ENCODE measurements around the gene PCDH1. TPM values are rescaled to one million over a fixed set of nuclear protein-coding genes. Genes with fewer than 3 reads are reported as not detected.

Gene PCDH1
- total RNA-seq, 1 donor from 2014 or later, result 6.3 TPM

DNA sequence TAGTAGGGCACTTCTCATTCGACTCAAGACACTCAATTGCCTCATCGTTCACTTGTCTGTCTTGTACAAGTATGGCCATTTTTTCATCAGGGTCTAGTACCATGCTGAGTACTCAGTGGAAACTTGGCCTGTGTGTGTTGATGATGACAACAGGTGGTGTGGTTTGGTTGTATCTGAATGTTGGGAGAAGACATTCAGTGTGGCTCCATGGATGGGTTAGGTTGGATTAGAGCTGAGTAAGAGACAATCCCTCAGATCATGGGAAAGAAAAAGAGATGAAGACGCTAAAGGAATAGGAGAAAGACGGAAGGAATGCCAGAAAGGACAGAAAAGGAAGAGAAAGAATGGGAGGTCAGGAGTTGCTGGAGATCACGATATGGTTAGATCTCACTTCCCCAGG lies 17.0 kb downstream of the PCDH1 start:
- Mint-ChIP-seq H3K9me3 (ENCODE audit: unreplicated experiment) (no peaks in the 10 kb centered on the region), H3K4me1 (ENCODE audit: unreplicated experiment) (no peaks in the 10 kb centered on the region), H3K4me3 (ENCODE audit: unreplicated experiment) (no peak overlapping the region), H3K36me3 (ENCODE audit: unreplicated experiment) (peaks cover 7% of the 10 kb centered on the region), H3K27me3 (ENCODE audit: unreplicated experiment) (peaks cover 19% of the 10 kb centered on the region), H3K27ac (ENCODE audit: unreplicated experiment) (no peak overlapping the region)
- no peak for DNase-seq (ENCODE audit: extremely low spot score, unreplicated experiment)
- no peak for TF ChIP-seq CTCF (IDR thresholded peaks at IDR 0.05)

DNA sequence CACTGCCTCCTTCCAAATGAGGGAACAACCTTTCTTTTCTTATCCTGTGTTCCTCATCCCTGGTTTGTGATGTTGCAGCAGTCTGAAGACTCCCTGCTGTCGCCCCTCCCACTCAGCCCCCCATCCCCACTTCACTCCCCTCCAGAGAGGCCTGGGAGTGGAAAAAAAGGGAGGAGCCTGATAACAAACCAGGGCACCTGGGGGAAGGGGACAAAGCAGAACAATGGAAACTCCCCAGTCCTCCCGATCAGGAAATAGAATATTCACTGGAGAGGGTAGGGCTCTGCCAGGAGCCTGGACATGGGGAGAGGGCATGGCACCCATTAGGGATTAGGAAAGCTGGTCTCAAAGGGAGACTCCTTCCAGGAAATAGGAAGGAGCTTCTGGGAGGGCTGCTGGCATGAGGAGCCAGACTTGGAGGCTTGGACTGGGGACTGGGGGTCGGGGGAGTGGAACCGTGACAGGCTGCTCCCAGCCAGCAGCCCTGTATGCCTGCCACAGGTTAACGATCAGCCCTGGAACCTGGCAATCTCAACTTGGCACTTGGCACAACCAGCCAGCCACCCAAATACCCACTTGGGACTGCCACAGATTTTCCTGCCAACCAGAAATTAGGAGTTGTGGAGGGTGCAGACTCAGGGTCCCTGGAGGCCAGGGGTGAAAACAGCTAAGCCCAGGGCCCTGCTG lies 20.0 kb downstream of the PCDH1 start:
- H3K4me1 Mint-ChIP-seq (ENCODE audit: unreplicated experiment), result no peaks in the 10 kb centered on the region
- no peaks in the 10 kb centered on the region for H3K9me3 Mint-ChIP-seq (ENCODE audit: unreplicated experiment)
- TF ChIP-seq CTCF (IDR thresholded peaks at IDR 0.05), result no peak
- H3K27ac Mint-ChIP-seq (ENCODE audit: unreplicated experiment), result no peak overlapping the region
- DNase-seq (ENCODE audit: extremely low spot score, unreplicated experiment), result no peak
- peaks cover 2% of the 10 kb centered on the region for H3K36me3 Mint-ChIP-seq (ENCODE audit: unreplicated experiment)
- H3K27me3 Mint-ChIP-seq (ENCODE audit: unreplicated experiment), result peaks cover 19% of the 10 kb centered on the region
- no peak overlapping the region for H3K4me3 Mint-ChIP-seq (ENCODE audit: unreplicated experiment)

DNA sequence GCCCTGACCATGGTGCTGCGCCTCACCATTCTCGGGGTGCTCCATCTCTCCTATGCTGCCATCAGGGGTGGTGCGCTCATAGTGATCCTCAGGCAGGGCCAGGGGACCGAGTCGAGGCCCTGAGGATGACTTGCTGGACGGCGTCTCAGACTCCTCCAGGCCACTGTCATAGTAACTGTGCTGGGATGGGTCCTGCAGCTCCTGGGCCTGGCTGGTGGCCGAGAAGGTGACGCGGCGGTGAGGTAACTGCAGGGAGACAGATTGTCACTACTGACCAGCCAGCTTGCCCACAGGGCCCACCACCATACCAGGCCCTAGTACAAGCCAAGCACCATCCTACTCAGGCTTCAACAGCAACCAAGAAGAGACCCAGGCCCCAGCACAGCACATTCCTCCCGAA lies 21.0 kb downstream of the PCDH1 start:
- no peaks in the 10 kb centered on the region for H3K9me3 Mint-ChIP-seq (ENCODE audit: unreplicated experiment)
- no peak overlapping the region for H3K27ac Mint-ChIP-seq (ENCODE audit: unreplicated experiment)
- peaks cover 19% of the 10 kb centered on the region for H3K27me3 Mint-ChIP-seq (ENCODE audit: unreplicated experiment)
- no peak for TF ChIP-seq CTCF (IDR thresholded peaks at IDR 0.05)
- peaks cover 2% of the 10 kb centered on the region for H3K36me3 Mint-ChIP-seq (ENCODE audit: unreplicated experiment)
- no peak overlapping the region for H3K4me3 Mint-ChIP-seq (ENCODE audit: unreplicated experiment)
- DNase-seq (ENCODE audit: extremely low spot score, unreplicated experiment), result no peak
- H3K4me1 Mint-ChIP-seq (ENCODE audit: unreplicated experiment), result no peaks in the 10 kb centered on the region

DNA sequence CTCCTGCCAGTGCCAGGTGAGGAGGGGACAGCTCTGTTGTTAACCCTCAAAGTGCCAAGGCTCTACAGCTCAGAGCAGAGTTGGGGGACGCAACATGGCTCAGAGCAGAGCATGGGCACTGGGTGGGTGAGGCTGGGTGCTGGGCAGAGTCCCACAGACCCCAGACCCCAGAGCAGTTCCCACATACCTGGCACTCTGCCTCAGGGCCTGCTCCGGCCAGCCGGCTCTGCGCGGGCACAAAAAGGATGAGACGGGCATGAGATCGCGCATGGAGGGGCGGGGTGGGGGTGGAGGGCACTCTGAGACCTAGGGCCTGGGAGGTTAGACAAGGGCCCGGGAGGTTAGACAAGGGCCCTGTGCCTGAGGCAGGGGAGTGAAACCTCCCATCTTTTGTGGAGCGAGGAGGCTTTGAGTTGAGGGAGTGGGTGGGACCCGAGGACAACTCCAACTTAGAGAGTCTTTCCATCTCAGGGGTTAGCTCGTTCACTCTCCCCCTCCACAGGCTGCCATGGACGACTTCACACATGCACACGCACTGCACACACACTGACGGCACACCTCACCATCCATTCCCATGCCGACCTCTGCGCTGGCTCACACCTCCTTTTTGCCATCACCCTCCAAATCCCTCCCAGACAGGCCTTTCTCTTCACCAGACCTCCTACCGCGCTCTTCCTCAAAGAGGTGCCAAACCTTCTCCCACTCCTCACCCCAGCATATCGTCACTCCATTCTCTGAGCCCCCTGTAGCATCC lies 22.0 kb downstream of the PCDH1 start:
- Mint-ChIP-seq H3K27ac (ENCODE audit: unreplicated experiment) (no peak overlapping the region), H3K27me3 (ENCODE audit: unreplicated experiment) (peaks cover 17% of the 10 kb centered on the region), H3K9me3 (ENCODE audit: unreplicated experiment) (no peaks in the 10 kb centered on the region), H3K4me1 (ENCODE audit: unreplicated experiment) (no peaks in the 10 kb centered on the region), H3K36me3 (ENCODE audit: unreplicated experiment) (no peaks in the 10 kb centered on the region), H3K4me3 (ENCODE audit: unreplicated experiment) (no peak overlapping the region)
- no peak for DNase-seq (ENCODE audit: extremely low spot score, unreplicated experiment)
- no peak for TF ChIP-seq CTCF (IDR thresholded peaks at IDR 0.05)

DNA sequence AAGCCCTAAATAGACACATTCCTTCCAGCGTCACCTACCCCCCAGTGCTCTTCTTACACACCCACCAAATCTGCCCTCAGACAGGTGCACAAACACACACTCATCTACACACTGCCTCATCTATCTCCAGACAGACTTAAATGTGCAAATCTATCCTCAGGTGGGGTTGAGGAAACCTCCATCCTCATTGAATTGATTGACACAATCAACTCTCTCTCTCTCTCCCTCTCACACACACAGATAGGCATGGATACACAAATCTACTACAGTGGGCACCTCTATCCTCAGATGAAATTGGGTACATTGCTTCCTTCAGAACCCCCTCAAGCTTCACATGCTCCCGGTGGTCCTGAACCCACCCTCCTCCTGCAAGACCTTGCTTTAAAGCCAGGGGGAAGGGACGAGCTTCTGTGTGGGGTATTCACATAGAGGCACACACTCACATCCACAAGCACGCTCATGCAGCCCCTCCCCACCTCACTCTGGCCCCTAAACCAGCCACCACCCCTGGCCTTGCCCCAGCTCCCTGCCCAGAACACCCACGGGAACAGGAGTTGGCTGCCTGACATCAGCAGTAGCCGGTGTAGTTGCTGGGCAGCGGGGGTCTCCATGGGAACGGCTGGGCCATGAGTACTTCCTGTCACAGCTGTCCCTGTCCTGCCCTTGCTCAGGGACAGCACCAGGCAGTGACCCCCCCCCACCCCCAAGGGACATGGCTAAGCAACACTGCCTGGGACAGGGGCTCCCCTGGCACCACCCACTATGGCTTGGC lies 22.8 kb downstream of the PCDH1 start:
- no peak for DNase-seq (ENCODE audit: extremely low spot score, unreplicated experiment)
- Mint-ChIP-seq H3K9me3 (ENCODE audit: unreplicated experiment) (no peaks in the 10 kb centered on the region), H3K36me3 (ENCODE audit: unreplicated experiment) (no peaks in the 10 kb centered on the region), H3K4me3 (ENCODE audit: unreplicated experiment) (no peak overlapping the region), H3K4me1 (ENCODE audit: unreplicated experiment) (peaks cover 5% of the 10 kb centered on the region), H3K27ac (ENCODE audit: unreplicated experiment) (no peak overlapping the region), H3K27me3 (ENCODE audit: unreplicated experiment) (peaks cover 13% of the 10 kb centered on the region)
- TF ChIP-seq CTCF (IDR thresholded peaks at IDR 0.05), result no peak
